Measurements from ENCODE around the gene PRICKLE2. TPM values are rescaled to one million over a fixed set of nuclear protein-coding genes. Genes with fewer than 3 reads are reported as not detected.

PRICKLE2 gene
- total and polyA plus RNA-seq, 4 donors: 0.89 to 8.0 (median 3.2) TPM

DNA sequence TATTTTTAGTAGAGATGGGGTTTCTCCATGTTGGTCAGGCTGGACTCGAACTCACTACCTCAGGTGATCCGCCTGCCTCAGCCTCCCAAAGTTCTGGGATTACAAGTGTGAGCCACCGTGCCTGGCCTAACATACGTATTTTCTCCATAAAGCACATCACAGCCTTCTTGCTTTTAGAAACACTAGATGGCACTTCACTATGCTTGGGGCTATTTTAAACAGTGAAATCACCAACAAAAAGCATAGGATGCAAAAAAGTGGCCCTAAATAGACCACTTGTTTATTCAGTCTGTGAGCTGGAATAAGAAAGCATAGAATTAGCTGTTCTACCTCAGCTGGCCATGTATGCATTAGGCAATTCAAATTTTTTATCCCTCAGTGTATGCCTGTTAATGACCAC, 46.0 kb downstream of the PRICKLE2 start (continued):
- TF ChIP-seq, protein P1, sequence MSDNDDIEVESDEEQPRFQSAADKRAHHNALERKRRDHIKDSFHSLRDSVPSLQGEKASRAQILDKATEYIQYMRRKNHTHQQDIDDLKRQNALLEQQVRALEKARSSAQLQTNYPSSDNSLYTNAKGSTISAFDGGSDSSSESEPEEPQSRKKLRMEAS (IDR thresholded peaks at IDR 0.05): no peak
- TF ChIP-seq NR2F2 (IDR thresholded peaks at IDR 0.05) (no peak), RXRA (IDR thresholded peaks at IDR 0.05) (no peak)

DNA sequence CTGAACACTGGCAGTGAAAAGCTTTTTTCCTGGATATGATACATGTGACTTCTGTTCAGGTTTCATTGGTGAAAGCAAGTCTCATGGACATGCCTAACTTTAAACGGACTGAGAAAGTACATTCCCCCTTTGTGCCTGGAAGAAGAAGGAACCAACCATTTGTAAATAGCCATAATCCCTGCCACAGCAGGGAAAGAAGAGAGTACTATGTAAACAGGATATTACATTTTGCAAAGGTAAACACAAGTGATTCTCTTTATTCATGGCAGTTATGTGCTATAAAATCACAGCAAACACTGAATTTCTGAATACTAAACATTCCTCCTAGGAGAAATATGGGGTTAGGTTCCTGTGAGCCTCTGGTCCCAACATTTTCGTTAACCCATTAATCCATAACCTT, 46.8 kb downstream of the PRICKLE2 start:
- Histone ChIP-seq H3K36me3 (ENCODE audit: control insufficient read depth in 4 of 4, insufficient read depth in 3 of 4, low read depth in 1 of 4, low read length in 3 of 4) (no peaks in the 10 kb centered on the region), H3K9ac (ENCODE audit: low read depth in 1 of 2, low read length in 2 of 2) (no peak overlapping the region), H3K27me3 (ENCODE audit: control insufficient read depth in 4 of 4, insufficient read depth in 4 of 4, low read length in 3 of 4) (peaks cover 0 to 4% (median 0%) of the 10 kb centered on the region in 4 donors), H3K4me3 (ENCODE audit: low read depth in 1 of 3, low read length in 3 of 3) (no peak overlapping the region), H3K4me1 (ENCODE audit: control insufficient read depth in 4 of 4, insufficient read depth in 4 of 4, low read length in 3 of 4) (peaks cover 0 to 5% (median 3%) of the 10 kb centered on the region in 4 donors), H3K9me3 (ENCODE audit: control insufficient read depth in 4 of 4, low read length in 3 of 4) (no peaks in the 10 kb centered on the region), H3K27ac (ENCODE audit: low read depth in 1 of 2, low read length in 2 of 2) (no peak overlapping the region)
- WGBS: 74% methylated on average over 2 of the region's 2 CpGs
- no peak for DNase-seq (ENCODE audit: low spot score)
- TF ChIP-seq, protein P2, sequence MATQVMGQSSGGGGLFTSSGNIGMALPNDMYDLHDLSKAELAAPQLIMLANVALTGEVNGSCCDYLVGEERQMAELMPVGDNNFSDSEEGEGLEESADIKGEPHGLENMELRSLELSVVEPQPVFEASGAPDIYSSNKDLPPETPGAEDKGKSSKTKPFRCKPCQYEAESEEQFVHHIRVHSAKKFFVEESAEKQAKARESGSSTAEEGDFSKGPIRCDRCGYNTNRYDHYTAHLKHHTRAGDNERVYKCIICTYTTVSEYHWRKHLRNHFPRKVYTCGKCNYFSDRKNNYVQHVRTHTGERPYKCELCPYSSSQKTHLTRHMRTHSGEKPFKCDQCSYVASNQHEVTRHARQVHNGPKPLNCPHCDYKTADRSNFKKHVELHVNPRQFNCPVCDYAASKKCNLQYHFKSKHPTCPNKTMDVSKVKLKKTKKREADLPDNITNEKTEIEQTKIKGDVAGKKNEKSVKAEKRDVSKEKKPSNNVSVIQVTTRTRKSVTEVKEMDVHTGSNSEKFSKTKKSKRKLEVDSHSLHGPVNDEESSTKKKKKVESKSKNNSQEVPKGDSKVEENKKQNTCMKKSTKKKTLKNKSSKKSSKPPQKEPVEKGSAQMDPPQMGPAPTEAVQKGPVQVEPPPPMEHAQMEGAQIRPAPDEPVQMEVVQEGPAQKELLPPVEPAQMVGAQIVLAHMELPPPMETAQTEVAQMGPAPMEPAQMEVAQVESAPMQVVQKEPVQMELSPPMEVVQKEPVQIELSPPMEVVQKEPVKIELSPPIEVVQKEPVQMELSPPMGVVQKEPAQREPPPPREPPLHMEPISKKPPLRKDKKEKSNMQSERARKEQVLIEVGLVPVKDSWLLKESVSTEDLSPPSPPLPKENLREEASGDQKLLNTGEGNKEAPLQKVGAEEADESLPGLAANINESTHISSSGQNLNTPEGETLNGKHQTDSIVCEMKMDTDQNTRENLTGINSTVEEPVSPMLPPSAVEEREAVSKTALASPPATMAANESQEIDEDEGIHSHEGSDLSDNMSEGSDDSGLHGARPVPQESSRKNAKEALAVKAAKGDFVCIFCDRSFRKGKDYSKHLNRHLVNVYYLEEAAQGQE (IDR thresholded peaks at IDR 0.05): no peak
- no peak for TF ChIP-seq TAF1 (conservative IDR thresholded peaks at IDR 0.05)
- TF ChIP-seq SP1 (IDR thresholded peaks at IDR 0.05): no peak
- no peak for TF ChIP-seq HNF4G (IDR thresholded peaks at IDR 0.05)
- TF ChIP-seq RXRA (IDR thresholded peaks at IDR 0.05): no peak
- TF ChIP-seq, protein P3, sequence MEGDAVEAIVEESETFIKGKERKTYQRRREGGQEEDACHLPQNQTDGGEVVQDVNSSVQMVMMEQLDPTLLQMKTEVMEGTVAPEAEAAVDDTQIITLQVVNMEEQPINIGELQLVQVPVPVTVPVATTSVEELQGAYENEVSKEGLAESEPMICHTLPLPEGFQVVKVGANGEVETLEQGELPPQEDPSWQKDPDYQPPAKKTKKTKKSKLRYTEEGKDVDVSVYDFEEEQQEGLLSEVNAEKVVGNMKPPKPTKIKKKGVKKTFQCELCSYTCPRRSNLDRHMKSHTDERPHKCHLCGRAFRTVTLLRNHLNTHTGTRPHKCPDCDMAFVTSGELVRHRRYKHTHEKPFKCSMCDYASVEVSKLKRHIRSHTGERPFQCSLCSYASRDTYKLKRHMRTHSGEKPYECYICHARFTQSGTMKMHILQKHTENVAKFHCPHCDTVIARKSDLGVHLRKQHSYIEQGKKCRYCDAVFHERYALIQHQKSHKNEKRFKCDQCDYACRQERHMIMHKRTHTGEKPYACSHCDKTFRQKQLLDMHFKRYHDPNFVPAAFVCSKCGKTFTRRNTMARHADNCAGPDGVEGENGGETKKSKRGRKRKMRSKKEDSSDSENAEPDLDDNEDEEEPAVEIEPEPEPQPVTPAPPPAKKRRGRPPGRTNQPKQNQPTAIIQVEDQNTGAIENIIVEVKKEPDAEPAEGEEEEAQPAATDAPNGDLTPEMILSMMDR (IDR thresholded peaks at IDR 0.05; ENCODE audit: low read depth, low read length, missing input control): no peak
- TF ChIP-seq HNF4A (conservative IDR thresholded peaks at IDR 0.05): no peak
- no peak for TF ChIP-seq NR2F2 (IDR thresholded peaks at IDR 0.05)
- TF ChIP-seq, protein P4, sequence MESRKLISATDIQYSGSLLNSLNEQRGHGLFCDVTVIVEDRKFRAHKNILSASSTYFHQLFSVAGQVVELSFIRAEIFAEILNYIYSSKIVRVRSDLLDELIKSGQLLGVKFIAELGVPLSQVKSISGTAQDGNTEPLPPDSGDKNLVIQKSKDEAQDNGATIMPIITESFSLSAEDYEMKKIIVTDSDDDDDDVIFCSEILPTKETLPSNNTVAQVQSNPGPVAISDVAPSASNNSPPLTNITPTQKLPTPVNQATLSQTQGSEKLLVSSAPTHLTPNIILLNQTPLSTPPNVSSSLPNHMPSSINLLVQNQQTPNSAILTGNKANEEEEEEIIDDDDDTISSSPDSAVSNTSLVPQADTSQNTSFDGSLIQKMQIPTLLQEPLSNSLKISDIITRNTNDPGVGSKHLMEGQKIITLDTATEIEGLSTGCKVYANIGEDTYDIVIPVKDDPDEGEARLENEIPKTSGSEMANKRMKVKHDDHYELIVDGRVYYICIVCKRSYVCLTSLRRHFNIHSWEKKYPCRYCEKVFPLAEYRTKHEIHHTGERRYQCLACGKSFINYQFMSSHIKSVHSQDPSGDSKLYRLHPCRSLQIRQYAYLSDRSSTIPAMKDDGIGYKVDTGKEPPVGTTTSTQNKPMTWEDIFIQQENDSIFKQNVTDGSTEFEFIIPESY (IDR thresholded peaks at IDR 0.05): no peak
- no peak for TF ChIP-seq FOXA1 (IDR thresholded peaks at IDR 0.05)
- no peak for TF ChIP-seq FOXA2 (IDR thresholded peaks at IDR 0.05)
- no peak for TF ChIP-seq YY1 (IDR thresholded peaks at IDR 0.05)
- TF ChIP-seq JUND (IDR thresholded peaks at IDR 0.05): no peak

- H3K9me3 ChIP-seq (ENCODE audit: control insufficient read depth in 4 of 4, low read length in 3 of 4): no peaks in the 10 kb centered on the region
- H3K27ac ChIP-seq (ENCODE audit: low read depth in 1 of 2, low read length in 2 of 2): no peak overlapping the region
- H3K4me1 ChIP-seq (ENCODE audit: control insufficient read depth in 4 of 4, insufficient read depth in 4 of 4, low read length in 3 of 4): peaks cover 0 to 5% (median 3%) of the 10 kb centered on the region in 4 donors
- no peak overlapping the region for H3K9ac ChIP-seq (ENCODE audit: low read depth in 1 of 2, low read length in 2 of 2)
- H3K36me3 ChIP-seq (ENCODE audit: control insufficient read depth in 4 of 4, insufficient read depth in 3 of 4, low read depth in 1 of 4, low read length in 3 of 4): no peaks in the 10 kb centered on the region
- WGBS: 88% methylated on average over 4 of the region's 4 CpGs
- DNase-seq (ENCODE audit: low spot score): no peak
- no peak for TF ChIP-seq HNF4G (IDR thresholded peaks at IDR 0.05)
- no peak for TF ChIP-seq RXRA (IDR thresholded peaks at IDR 0.05)
- no peak for TF ChIP-seq HNF4A (conservative IDR thresholded peaks at IDR 0.05)
- TF ChIP-seq NR2F2 (IDR thresholded peaks at IDR 0.05): no peak
- no peak for TF ChIP-seq FOXA1 (IDR thresholded peaks at IDR 0.05)
- TF ChIP-seq GABPA (IDR thresholded peaks at IDR 0.05 in 1 of 2, conservative IDR thresholded peaks at IDR 0.05 in 1 of 2): no peak
- no peak for TF ChIP-seq EGR1 (IDR thresholded peaks at IDR 0.05; ENCODE audit: low read depth in 2 of 2)
- no peak for TF ChIP-seq SP1 (IDR thresholded peaks at IDR 0.05)
- TF ChIP-seq YY1 (IDR thresholded peaks at IDR 0.05): no peak
- no peak for TF ChIP-seq JUND (IDR thresholded peaks at IDR 0.05)
- TF ChIP-seq, protein P1 (IDR thresholded peaks at IDR 0.05): no peak
- TF ChIP-seq ATF3 (IDR thresholded peaks at IDR 0.05): no peak
- H3K4me3 ChIP-seq (ENCODE audit: low read depth in 1 of 3, low read length in 3 of 3): no peak overlapping the region
- H3K27me3 ChIP-seq (ENCODE audit: control insufficient read depth in 4 of 4, insufficient read depth in 4 of 4, low read length in 3 of 4): peaks cover 0 to 4% (median 0%) of the 10 kb centered on the region in 4 donors
Observed at GRCh38 chr3:64176461-64176996, 48.7 kb downstream of the PRICKLE2 start.

Data from liver (tissue), 9 donors.